ENCODE results near the gene ATP2C2.

DNA sequence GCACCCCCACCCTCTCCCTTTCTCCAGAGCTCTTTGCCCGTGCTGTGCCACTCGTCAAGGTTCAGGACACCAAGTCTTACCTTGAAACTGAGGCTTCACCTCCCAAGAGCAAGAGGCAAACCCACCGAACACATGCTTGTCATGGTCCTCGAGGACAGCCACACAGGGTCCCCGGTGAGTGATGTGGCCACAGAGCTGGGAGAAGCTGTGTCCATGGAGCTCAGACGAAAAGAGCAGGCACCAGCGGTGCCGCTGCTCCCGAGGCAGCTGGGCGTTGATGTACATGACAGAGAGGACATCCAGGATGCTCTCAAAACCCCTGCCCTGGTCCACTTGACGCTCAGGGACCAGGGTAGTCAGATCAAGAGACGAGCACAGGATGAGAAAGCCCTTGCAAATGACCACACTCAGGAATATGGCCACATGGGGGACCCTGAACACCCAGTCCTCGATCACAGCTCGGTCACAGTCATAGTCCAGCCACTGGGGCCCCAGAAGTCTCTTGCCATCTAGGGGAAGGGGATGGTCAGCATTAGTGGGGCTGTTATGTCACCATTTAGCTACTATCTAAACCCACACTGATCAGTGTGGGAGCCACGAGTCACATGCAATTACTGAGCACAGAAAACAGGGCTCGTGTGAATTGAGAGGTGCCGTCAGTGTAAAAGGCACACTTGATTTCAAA, 118.4 kb downstream of the ATP2C2 start:
- TF ChIP-seq POLR2A (IDR thresholded peaks at IDR 0.05; ENCODE audit: low read depth, low read length) (no peak), TAF1 (IDR thresholded peaks at IDR 0.05; ENCODE audit: low read depth, low read length) (no peak), POLR2AphosphoS5 (IDR thresholded peaks at IDR 0.05; ENCODE audit: low read depth, low read length) (no peak), SPI1 (IDR thresholded peaks at IDR 0.05; ENCODE audit: low read depth, low read length) (no peak), PAX5 (IDR thresholded peaks at IDR 0.05; ENCODE audit: insufficient read depth, low read length, severe bottlenecking) (no peak), POU2F2 (IDR thresholded peaks at IDR 0.05; ENCODE audit: low read depth, low read length) (no peak)
